SKM-1 treated with dmso at 0.1 percent for 144 hours (cell line): ENCODE data around the gene SLC45A3.

Source experiments
- DNase-seq: peaks from one replicate; lab custom pipeline; 2025; ENCODE audit not compliant: unreplicated experiment; lab: John Stamatoyannopoulos, UW

Gene SLC45A3

DNA sequence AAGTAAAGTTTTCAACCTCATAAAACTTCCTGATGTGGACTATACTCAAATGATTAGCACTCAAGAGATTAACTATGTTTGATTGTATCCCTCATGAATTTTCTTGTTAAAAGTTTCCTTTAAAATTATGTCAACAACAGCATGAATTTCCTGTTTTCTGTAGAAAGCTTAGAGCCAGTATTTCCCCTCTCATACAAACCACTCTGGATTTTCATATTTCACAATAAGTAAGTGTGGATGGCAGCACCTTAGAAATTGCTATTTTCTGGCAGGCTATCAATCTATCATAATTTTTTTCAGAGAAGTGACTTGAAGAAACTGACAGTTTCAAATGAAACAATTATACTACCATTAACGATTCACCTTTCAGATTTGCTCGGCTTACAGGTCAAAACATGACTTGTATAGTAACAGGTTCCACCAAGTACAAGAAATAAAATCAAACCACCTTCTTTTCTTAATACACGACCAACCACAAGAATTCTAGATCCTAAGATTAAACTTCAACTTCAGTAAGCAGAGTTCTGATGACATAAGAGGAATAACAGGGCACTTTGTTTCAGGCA lies 69.3 kb downstream of the SLC45A3 start:
- no peak for DNase-seq

DNA sequence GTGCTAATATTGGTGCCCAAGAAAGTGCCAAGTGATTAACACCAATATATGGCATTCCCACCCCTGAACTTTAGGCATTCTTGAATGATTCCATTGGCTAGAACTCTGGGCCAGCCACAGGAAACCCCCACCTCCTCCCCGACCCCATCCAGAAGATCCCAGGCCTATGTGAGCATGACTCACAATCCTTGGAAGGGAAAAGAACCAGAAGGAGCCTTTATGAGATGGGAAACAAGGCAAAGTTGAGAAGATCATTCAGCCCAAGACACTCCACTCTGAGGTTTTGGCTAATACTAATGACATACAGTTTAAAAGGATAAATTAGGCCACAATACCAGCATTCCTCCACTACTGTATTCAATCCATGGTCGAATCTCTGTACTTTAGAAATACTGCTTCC lies 70.3 kb downstream of the SLC45A3 start:
- no peak for DNase-seq
